ENCODE data around the gene RASL10B.
"Not testable (repeated sequence)": the region's sequence is repeated elsewhere in the genome, so short reads cannot be mapped to it uniquely, and the experiment has no call there.

Gene RASL10B

DNA sequence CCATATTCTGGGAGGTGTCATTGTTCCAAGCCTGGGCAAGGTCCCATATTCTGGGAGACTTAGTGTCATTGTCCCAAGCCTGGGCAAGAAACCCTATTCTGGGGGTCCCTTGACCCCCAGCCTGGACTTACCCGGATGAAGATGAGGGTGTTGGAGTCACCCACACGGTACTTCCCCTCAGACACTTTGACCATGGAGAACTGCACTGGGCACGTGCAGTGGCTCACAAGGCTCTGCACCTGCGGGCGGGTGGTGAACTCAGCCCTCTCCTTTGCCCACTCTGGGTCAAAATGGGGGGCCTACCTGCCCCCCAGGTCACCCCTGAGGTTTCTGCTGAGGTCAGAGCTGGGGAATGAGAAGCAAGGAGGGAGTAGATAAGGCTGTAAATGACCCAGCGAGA lies 17.5 kb downstream of the RASL10B start:
- Histone ChIP-seq H3K4me3 (ENCODE audit: low read length, poor library complexity, severe bottlenecking) (no peak overlapping the region), H3K36me3 (ENCODE audit: insufficient read depth, low read length) (no peaks in the 10 kb centered on the region), H3K9ac (ENCODE audit: low read depth, low read length, poor library complexity, severe bottlenecking) (no peak overlapping the region), H3K27me3 (ENCODE audit: insufficient read depth, low read length, poor library complexity, severe bottlenecking) (no peaks in the 10 kb centered on the region), H3K9me3 (ENCODE audit: insufficient read depth, low read depth, low read length) (no peaks in the 10 kb centered on the region), H2AFZ (ENCODE audit: low read length) (no peak overlapping the region), H3F3A (ENCODE audit: low read depth) (no peaks in the 10 kb centered on the region), H3K9me2 (replicated peaks; ENCODE audit: low read depth, low read length) (no peaks in the 10 kb centered on the region), H4K20me1 (ENCODE audit: insufficient read depth, low read length, poor library complexity, severe bottlenecking) (no peaks in the 10 kb centered on the region), H3K4me2 (ENCODE audit: low read depth, low read length, poor library complexity, severe bottlenecking) (no peak overlapping the region), H3K4me1 (ENCODE audit: insufficient read depth, low read length, poor library complexity, severe bottlenecking) (peaks cover 3% of the 10 kb centered on the region), H3K79me2 (ENCODE audit: insufficient read depth, low read length) (no peaks in the 10 kb centered on the region)
- TF ChIP-seq EZH2phosphoT487 (IDR thresholded peaks at IDR 0.05; ENCODE audit: borderline replicate concordance), result no peak
- TF ChIP-seq, protein P1, sequence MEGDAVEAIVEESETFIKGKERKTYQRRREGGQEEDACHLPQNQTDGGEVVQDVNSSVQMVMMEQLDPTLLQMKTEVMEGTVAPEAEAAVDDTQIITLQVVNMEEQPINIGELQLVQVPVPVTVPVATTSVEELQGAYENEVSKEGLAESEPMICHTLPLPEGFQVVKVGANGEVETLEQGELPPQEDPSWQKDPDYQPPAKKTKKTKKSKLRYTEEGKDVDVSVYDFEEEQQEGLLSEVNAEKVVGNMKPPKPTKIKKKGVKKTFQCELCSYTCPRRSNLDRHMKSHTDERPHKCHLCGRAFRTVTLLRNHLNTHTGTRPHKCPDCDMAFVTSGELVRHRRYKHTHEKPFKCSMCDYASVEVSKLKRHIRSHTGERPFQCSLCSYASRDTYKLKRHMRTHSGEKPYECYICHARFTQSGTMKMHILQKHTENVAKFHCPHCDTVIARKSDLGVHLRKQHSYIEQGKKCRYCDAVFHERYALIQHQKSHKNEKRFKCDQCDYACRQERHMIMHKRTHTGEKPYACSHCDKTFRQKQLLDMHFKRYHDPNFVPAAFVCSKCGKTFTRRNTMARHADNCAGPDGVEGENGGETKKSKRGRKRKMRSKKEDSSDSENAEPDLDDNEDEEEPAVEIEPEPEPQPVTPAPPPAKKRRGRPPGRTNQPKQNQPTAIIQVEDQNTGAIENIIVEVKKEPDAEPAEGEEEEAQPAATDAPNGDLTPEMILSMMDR (conservative IDR thresholded peaks at IDR 0.05; ENCODE audit: low read length), result no peak

DNA sequence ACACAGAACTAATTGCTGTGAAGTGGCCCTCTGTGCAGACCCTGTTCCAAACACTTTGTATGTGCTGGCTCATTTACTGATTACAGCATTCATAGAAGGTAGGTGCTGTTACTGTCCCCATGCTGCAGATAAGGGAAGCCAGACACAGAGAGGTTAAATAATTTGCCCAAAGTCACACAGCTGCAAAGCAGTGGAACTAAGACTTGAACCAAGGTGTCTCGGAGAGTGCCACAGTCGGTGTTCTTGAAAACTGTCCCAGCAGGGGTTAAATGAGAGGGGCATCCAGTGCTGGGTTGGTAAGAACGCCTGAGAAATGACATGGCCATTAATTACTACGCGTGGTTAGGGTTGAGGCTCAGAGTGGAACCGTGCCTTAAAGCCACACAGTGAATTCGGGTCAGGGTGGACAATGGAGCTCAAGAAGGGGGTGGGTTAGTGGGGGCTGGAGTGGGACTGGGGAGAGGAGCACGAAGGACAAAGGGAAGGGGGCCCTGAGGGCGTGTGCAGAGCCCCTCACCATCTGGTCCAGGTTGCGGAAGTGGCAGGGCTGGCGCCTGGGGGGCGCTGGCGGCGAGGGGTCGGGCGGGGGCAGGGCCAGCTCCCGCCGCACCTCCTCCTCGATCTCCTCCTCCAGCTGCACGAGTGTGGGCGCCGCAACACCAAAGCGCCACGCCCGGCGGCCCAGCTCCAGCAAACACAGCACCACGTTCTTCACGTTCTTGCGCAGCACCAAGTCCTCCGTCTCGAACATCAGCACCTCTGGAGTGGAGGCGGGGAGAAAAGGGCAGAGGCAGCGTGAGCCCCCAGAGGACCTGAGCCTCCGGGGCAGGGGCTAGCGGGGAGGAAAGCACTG lies 18.3 kb downstream of the RASL10B start:
- no peaks in the 10 kb centered on the region for H3K79me2 ChIP-seq (ENCODE audit: insufficient read depth, low read length)
- peak overlapping the region; percentile 59 for H3K4me3 ChIP-seq (ENCODE audit: low read length, poor library complexity, severe bottlenecking)
- TF ChIP-seq EZH2phosphoT487 (IDR thresholded peaks at IDR 0.05; ENCODE audit: borderline replicate concordance), result no peak
- TF ChIP-seq, protein P1 (conservative IDR thresholded peaks at IDR 0.05; ENCODE audit: low read length), result 0 out of 2 replicates have a peak, but pooled peaks have one; percentile 6
- H3K4me1 ChIP-seq (ENCODE audit: insufficient read depth, low read length, poor library complexity, severe bottlenecking), result peaks cover 3% of the 10 kb centered on the region
- no peaks in the 10 kb centered on the region for H3K9me3 ChIP-seq (ENCODE audit: insufficient read depth, low read depth, low read length)
- H3K4me2 ChIP-seq (ENCODE audit: low read depth, low read length, poor library complexity, severe bottlenecking), result peak overlapping the region; percentile 70
- no peaks in the 10 kb centered on the region for H3F3A ChIP-seq (ENCODE audit: low read depth)
- H3K9ac ChIP-seq (ENCODE audit: low read depth, low read length, poor library complexity, severe bottlenecking), result no peak overlapping the region
- H2AFZ ChIP-seq (ENCODE audit: low read length), result peak overlapping the region; percentile 80
- H4K20me1 ChIP-seq (ENCODE audit: insufficient read depth, low read length, poor library complexity, severe bottlenecking), result no peaks in the 10 kb centered on the region
- no peaks in the 10 kb centered on the region for H3K9me2 ChIP-seq (replicated peaks; ENCODE audit: low read depth, low read length)
- H3K36me3 ChIP-seq (ENCODE audit: insufficient read depth, low read length), result no peaks in the 10 kb centered on the region
- H3K27me3 ChIP-seq (ENCODE audit: insufficient read depth, low read length, poor library complexity, severe bottlenecking), result no peaks in the 10 kb centered on the region

DNA sequence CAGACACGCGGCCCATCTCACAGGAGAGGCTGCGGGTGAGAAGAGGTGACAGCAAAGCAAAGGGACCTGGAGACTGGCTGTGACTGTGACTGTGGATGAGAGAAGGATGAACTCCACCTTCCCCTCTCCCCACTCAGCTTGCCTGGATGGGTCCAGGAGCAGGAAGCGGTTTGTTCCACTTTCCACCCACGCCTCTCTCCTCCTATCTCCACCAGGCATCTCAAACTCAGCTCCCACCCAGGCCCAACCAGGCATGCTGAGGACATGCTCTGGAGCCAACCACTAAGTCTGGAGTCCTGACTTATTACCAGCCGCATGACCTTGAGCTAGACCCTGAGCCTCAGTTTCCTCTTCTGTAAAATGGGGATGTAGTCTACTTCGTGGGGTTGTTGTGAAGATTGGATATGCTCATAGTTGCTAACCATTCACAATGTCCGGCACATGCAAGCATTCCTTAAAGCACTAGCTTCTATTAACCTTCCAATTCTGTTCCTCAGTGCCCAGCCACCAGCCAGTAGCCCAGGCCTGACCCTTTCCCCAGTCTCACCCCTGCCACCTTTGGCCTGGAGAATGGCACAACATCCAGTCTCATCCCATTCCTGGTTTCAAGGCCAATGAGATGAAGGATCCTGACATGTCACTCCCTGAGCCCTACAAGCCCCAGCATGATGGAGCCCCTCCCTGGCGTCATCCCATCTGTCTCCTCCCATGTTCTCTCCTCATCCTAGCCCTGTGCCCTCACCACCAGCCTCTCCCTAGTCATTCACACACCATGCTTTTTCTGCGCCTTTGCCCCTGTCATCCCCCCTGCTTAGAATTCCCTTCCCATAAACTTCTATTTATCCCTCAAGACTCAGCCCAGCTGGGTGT lies 19.3 kb downstream of the RASL10B start:
- Histone ChIP-seq H2AFZ (ENCODE audit: low read length) (no peak overlapping the region), H3K27me3 (ENCODE audit: insufficient read depth, low read length, poor library complexity, severe bottlenecking) (no peaks in the 10 kb centered on the region), H3K4me1 (ENCODE audit: insufficient read depth, low read length, poor library complexity, severe bottlenecking) (peaks cover 3% of the 10 kb centered on the region), H3K9ac (ENCODE audit: low read depth, low read length, poor library complexity, severe bottlenecking) (no peak overlapping the region), H3K4me2 (ENCODE audit: low read depth, low read length, poor library complexity, severe bottlenecking) (peak overlapping the region; percentile 70), H3K9me2 (replicated peaks; ENCODE audit: low read depth, low read length) (no peaks in the 10 kb centered on the region), H3K79me2 (ENCODE audit: insufficient read depth, low read length) (no peaks in the 10 kb centered on the region), H4K20me1 (ENCODE audit: insufficient read depth, low read length, poor library complexity, severe bottlenecking) (no peaks in the 10 kb centered on the region), H3F3A (ENCODE audit: low read depth) (no peaks in the 10 kb centered on the region), H3K4me3 (ENCODE audit: low read length, poor library complexity, severe bottlenecking) (no peak overlapping the region), H3K9me3 (ENCODE audit: insufficient read depth, low read depth, low read length) (no peaks in the 10 kb centered on the region), H3K36me3 (ENCODE audit: insufficient read depth, low read length) (no peaks in the 10 kb centered on the region)
- TF ChIP-seq, protein P1 (conservative IDR thresholded peaks at IDR 0.05; ENCODE audit: low read length), result no peak
- no peak for TF ChIP-seq EZH2phosphoT487 (IDR thresholded peaks at IDR 0.05; ENCODE audit: borderline replicate concordance)

DNA sequence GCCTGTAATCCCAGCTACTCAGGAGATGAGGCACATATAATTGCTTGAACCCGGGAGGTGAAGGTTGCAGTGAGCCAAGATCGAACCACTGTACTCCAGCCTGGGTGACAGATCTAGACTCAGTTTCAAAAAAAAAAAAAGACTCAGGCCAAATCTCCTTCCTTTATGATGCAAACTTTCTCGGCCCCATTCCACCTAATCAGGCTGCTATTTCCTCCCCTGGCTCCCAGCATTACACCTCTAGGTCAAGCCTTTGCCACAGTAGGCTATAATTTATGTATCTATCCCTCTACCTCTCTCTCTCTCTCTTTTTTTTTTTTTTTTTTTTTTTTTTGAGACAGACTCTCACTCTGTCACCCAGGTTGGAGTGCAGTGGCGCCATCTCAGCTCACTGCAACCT lies 20.1 kb downstream of the RASL10B start:
- not testable (repeated sequence) for H3K4me3 ChIP-seq (ENCODE audit: low read length, poor library complexity, severe bottlenecking); H3K36me3 ChIP-seq (ENCODE audit: insufficient read depth, low read length); H3K9ac ChIP-seq (ENCODE audit: low read depth, low read length, poor library complexity, severe bottlenecking); H3K79me2 ChIP-seq (ENCODE audit: insufficient read depth, low read length); H4K20me1 ChIP-seq (ENCODE audit: insufficient read depth, low read length, poor library complexity, severe bottlenecking); H2AFZ ChIP-seq (ENCODE audit: low read length); H3K27me3 ChIP-seq (ENCODE audit: insufficient read depth, low read length, poor library complexity, severe bottlenecking); H3K9me2 ChIP-seq (replicated peaks; ENCODE audit: low read depth, low read length); H3K4me1 ChIP-seq (ENCODE audit: insufficient read depth, low read length, poor library complexity, severe bottlenecking); H3K4me2 ChIP-seq (ENCODE audit: low read depth, low read length, poor library complexity, severe bottlenecking); H3K9me3 ChIP-seq (ENCODE audit: insufficient read depth, low read depth, low read length); H3F3A ChIP-seq (ENCODE audit: low read depth)
